Heart right ventricle (tissue), 16 donors: ENCODE data around the gene SH2B2. TPM values are rescaled to one million over a fixed set of nuclear protein-coding genes. Genes with fewer than 3 reads are reported as not detected.

Experiments used
- ATAC-seq, 8 donors: fragments of 200-7000 bp; cut with Tn5 transposase; one replicate each; pipeline ENCODE4 v1.9.1; 2020; ENCODE audit warnings: mild to moderate bottlenecking in 8 of 8, moderate library complexity in 8 of 8, moderate number of reproducible peaks in 1 of 8
- DNase-seq, 2 donors: peaks; one replicate each; pipeline ENCODE4 v3.0.0-alpha.2; 2020
- H3K27ac ChIP-seq, 10 donors: fragments of 200-600 bp; sonication (generic) in 2 of 10; one replicate each; pipeline versions ENCODE4 v1.5.0 to v1.8.0; 2020 to 2022; ENCODE audit warnings: mild to moderate bottlenecking in 3 of 10
- H3K27me3 ChIP-seq, 7 donors: fragments of 200-600 bp; one replicate each; pipeline ENCODE4 v1.8.0; 2021 to 2022; ENCODE audit warnings: mild to moderate bottlenecking in 2 of 7
- H3K36me3 ChIP-seq, 9 donors: fragments of 200-600 bp; sonication (generic) in 1 of 9; one replicate each; pipeline versions ENCODE4 v1.5.0 to v1.8.0; 2020 to 2022; ENCODE audit warnings: mild to moderate bottlenecking in 2 of 9
- H3K4me1 ChIP-seq, 9 donors: fragments of 200-600 bp; sonication (generic) in 1 of 9; one replicate each; pipeline versions ENCODE4 v1.5.0 to v1.8.0; 2020 to 2022; ENCODE audit warnings: mild to moderate bottlenecking in 4 of 9
- H3K4me3 ChIP-seq, 10 donors: fragments of 200-600 bp; sonication (generic) in 2 of 10; one replicate each; pipeline versions ENCODE4 v1.5.0 to v1.8.0; 2020 to 2022; ENCODE audit warnings: mild to moderate bottlenecking in 7 of 10, moderate library complexity in 2 of 10
- H3K9me3 ChIP-seq, 11 donors: fragments of 200-600 bp in 10 of 11; sonication (generic) in 2 of 11; one replicate each; pipeline versions ENCODE4 v1.5.0 to v1.8.0; 2013 to 2022; ENCODE audit warnings: mild to moderate bottlenecking in 2 of 11, control low read depth in 1 of 11, moderate library complexity in 1 of 11
- WGBS, 2 donors: extraction: QIAGEN DNeasy Blood & Tissue Kit; methylation state at CpG; one replicate each; pipeline ENCODE4 v1.1.7; 2013; ENCODE audit warnings: inconsistent platforms in 1 of 2; 5-methylcytosine and 5-hydroxymethylcytosine counted together
- intact Hi-C, 10 donors: fragments of 100-400 bp; cut with DNase I; formaldehyde crosslinking; loops; one replicate each; pipeline versions ENCODE4 v1.11.1 to v1.14.2; 2022
- polyA plus RNA-seq, 2 donors: library from polyadenylated mRNA; stranded (reverse); fragments of 200-250 nt; gene quantifications; one replicate each; pipeline ENCODE4 v1.2.3, GENCODE V29; 2013
- total RNA-seq, 10 donors: library from RNA; stranded (reverse); fragmentation: NEBNext Ultra II Directional in 3 of 10; extraction: Animal tissue kit (Norgen Biotek cat#: 25700) in 3 of 10; gene quantifications; one replicate each; pipeline versions ENCODE4 v1.2.1 to v1.2.4, GENCODE V29; 2021 to 2023
- TF ChIP-seq, protein P1 (sequence below), 9 donors: fragments of 200-600 bp; sonication (generic) in 2 of 9; IDR thresholded peaks; one replicate each; pipeline versions ENCODE4 v1.5.0 to v1.8.0; 2021 to 2022; ENCODE audit warnings: antibody characterized with exemption in 9 of 9, mild to moderate bottlenecking in 5 of 9, moderate library complexity in 1 of 9
- donor health status: Arrhythmogenic right ventricular cardiomyopathy.
- donor health status: ischemic (EF 13 %, LVEDD 7.1; RV severe dilation, severe dysfunction).
- donor health status: healthy with polysubstance abuse.
- donor health status: DM: no; HTN: yes; CAD: no.
- donor health status: DM: no; HTN: no; CAD: no.
- donor health status: ischemic (EF 25% LVEDD 6.9; RV normal size, moderate dysfunction).
- donor health status: ischemic (EF 25% LVEDD 5.7; RV mildly dilated, moderate dysfunction).
- donor health status: healthy.
- donor health status: DM: yes; HTN: yes; CAD: no.
- donor health status: Ischemic cardiomyopathy.
- donor health status: ischemic (EF 35%, LVEDD 5.7; RV mildly dilated, moderate dysfunction).
- donor health status: nonischemic (EF 11% LVEDD 7.7; RV severe dilation, severe dysfunction).
- donor health status: DM: yes; HTN: yes; CAD: no.
- donor health status: PGD.
- donor health status: ischemic (EF 29% LVEDD 5.4; RV normal size, mild dysfunction).
- donor health status: nonischemic (EF 23%, LVEDD 6.1; RV moderate dilation, normal function).

SH2B2 gene
- total and polyA plus RNA-seq, 12 donors, result 0.83 to 4.2 (median 1.2) TPM

- Histone ChIP-seq H3K27ac (no peak overlapping the region), H3K4me3 (no peak overlapping the region), H3K27me3 (no peaks in the 10 kb centered on the region), H3K4me1 (peaks cover 0 to 8% (median 0%) of the 10 kb centered on the region in 9 donors), H3K36me3 (no peaks in the 10 kb centered on the region), H3K9me3 (no peaks in the 10 kb centered on the region)
- DNase-seq (no peak), ATAC-seq (no peak)
- 84 to 92% methylated on average over 10 of the region's 10 CpGs for WGBS, 2 donors
- intact Hi-C loops, result loop anchor here in 3 of 10 donors (2.0 to 10.0 kb wide), 3 partner anchors 113 to 673 kb away; no protein-coding TSS in a partner anchor
- TF ChIP-seq, protein P1, sequence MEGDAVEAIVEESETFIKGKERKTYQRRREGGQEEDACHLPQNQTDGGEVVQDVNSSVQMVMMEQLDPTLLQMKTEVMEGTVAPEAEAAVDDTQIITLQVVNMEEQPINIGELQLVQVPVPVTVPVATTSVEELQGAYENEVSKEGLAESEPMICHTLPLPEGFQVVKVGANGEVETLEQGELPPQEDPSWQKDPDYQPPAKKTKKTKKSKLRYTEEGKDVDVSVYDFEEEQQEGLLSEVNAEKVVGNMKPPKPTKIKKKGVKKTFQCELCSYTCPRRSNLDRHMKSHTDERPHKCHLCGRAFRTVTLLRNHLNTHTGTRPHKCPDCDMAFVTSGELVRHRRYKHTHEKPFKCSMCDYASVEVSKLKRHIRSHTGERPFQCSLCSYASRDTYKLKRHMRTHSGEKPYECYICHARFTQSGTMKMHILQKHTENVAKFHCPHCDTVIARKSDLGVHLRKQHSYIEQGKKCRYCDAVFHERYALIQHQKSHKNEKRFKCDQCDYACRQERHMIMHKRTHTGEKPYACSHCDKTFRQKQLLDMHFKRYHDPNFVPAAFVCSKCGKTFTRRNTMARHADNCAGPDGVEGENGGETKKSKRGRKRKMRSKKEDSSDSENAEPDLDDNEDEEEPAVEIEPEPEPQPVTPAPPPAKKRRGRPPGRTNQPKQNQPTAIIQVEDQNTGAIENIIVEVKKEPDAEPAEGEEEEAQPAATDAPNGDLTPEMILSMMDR (IDR thresholded peaks at IDR 0.05), result no peak
Observed at GRCh38 chr7:102277901-102278300, 8.8 kb upstream of the SH2B2 start.

- Histone ChIP-seq H3K36me3 (no peaks in the 10 kb centered on the region), H3K27ac (no peak overlapping the region), H3K27me3 (no peaks in the 10 kb centered on the region), H3K9me3 (no peaks in the 10 kb centered on the region), H3K4me1 (peaks cover 0 to 12% (median 1%) of the 10 kb centered on the region in 9 donors), H3K4me3 (no peak overlapping the region)
- intact Hi-C loops, result loop anchor here in 7 of 10 donors (1.0 to 10.0 kb wide), 7 partner anchors 111 to 1405 kb away; partner anchors contain the start of genes ALKBH4 (in 1 of the 7), LRWD1 (in 1 of the 7) and SRRT (in 1 of the 7)
- TF ChIP-seq, protein P1 (IDR thresholded peaks at IDR 0.05), result peak; percentile 57 to 91 (median 88)
- 58 to 64% methylated on average over 21 to 23 of the region's 23 CpGs for WGBS, 2 donors
- DNase-seq (peak; percentile 36 to 48), ATAC-seq (peak; percentile 65 to 90 (median 82))
Observed at GRCh38 chr7:102279537-102280400, 6.9 kb upstream of the SH2B2 start.

DNA sequence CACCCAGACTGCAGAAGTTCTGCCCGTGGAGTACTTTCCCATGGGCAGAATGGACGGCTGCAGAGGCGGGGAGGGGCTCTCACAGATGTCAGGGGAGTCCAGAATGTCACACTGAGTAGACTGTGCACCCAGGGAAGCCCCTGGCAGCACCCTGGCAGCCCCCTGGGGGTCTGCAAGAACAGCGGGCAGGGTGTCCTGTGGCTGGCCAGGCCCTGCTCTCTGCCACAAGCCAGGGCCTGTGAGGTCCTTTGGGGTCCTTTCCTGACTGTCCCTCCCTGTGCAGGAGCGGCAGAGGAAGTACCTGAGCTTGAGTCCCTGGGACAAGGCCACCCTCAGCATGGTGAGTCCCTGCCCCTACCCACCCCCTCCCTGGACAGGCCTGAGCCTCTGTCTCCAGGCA, 6.1 kb upstream of the SH2B2 start:
- intact Hi-C loops, result loop anchor here in 4 of 10 donors (1.0 to 10.0 kb wide), 5 partner anchors 110 to 1406 kb away; partner anchors contain the start of genes ALKBH4 (in 1 of the 4), LRWD1 (in 1 of the 4) and SRRT (in 1 of the 4)
- WGBS, 2 donors, result 85 to 92% methylated on average over 5 of the region's 5 CpGs
- no peaks in the 10 kb centered on the region for H3K9me3 ChIP-seq

GRCh38 chr7:102281785-102282184, 4.9 kb upstream of the SH2B2 start:
- TF ChIP-seq, protein P1 (IDR thresholded peaks at IDR 0.05), result no peak
- Histone ChIP-seq H3K4me1 (peaks cover 0 to 28% (median 17%) of the 10 kb centered on the region in 9 donors), H3K27me3 (no peaks in the 10 kb centered on the region), H3K9me3 (no peaks in the 10 kb centered on the region), H3K27ac (no peak overlapping the region), H3K4me3 (no peak overlapping the region), H3K36me3 (no peaks in the 10 kb centered on the region)
- intact Hi-C loops, result loop anchor here in 5 of 10 donors (2.0 to 10.0 kb wide), 5 partner anchors 107 to 1407 kb away; partner anchors contain the start of genes ALKBH4 (in 1 of the 5), LRWD1 (in 1 of the 5) and SRRT (in 1 of the 5)
- ATAC-seq (no peak), DNase-seq (no peak)
- 93% methylated on average over 14 of the region's 14 CpGs for WGBS, 2 donors

More for the DNA sequence above, 6.1 kb upstream of the SH2B2 start:
- TF ChIP-seq, protein P1 (IDR thresholded peaks at IDR 0.05), result no peak
- ATAC-seq (no peak), DNase-seq (no peak)
- Histone ChIP-seq H3K27me3 (no peaks in the 10 kb centered on the region), H3K27ac (no peak overlapping the region), H3K4me1 (peaks cover 0 to 20% (median 8%) of the 10 kb centered on the region in 9 donors), H3K4me3 (no peak overlapping the region), H3K36me3 (no peaks in the 10 kb centered on the region)
